ENCODE results near the gene LRFN2. TPM values are rescaled to one million over a fixed set of nuclear protein-coding genes. Genes with fewer than 3 reads are reported as not detected.

The LRFN2 gene
- total and polyA plus RNA-seq, 2 experiments from 2014 or later = 0.33 to 0.54 TPM

DNA sequence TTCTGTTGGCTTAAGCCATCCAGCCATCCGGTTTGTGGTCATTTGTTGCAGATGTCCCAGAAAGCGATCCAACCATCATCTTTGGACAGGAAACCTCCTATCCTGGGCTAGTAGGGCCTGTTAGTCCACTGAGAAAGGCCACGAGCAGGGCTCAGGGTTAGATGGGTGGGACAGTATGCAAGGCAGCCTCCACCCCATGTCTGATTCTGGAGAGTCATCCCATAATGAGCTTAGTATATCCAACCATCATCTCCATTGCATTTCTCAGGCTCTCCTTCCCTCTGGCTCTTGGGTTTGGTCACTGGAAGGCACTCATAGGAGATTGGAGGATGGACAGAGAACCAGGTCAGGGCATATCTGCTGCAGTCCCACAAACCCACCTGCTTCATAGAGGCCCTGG is 117.8 kb downstream of the LRFN2 start:
- H3K79me2 ChIP-seq = no peaks in the 10 kb centered on the region

GRCh38 chr6:40466986-40467539 is 120.1 kb downstream of the LRFN2 start:
- H3K79me2 ChIP-seq = no peaks in the 10 kb centered on the region
- no peak overlapping the region for H3K4me3 ChIP-seq
- no peak for DNase-seq (ENCODE audit: low spot score)
- H3K27me3 ChIP-seq = no peaks in the 10 kb centered on the region
- H3K9me2 ChIP-seq (replicated peaks; ENCODE audit: insufficient read depth) = no peaks in the 10 kb centered on the region
- no peak overlapping the region for H2AFZ ChIP-seq
- no peaks in the 10 kb centered on the region for H3K36me3 ChIP-seq (replicated peaks; ENCODE audit: insufficient read depth, low read depth)
- no peak overlapping the region for H3K27ac ChIP-seq
- TF ChIP-seq CTCF (IDR thresholded peaks at IDR 0.05; ENCODE audit: poor library complexity) (no peak), EZH2phosphoT487 (IDR thresholded peaks at IDR 0.05; ENCODE audit: low read depth, severe bottlenecking, unreplicated experiment) (no peak), EZH2 (IDR thresholded peaks at IDR 0.05; ENCODE audit: borderline replicate concordance) (no peak)
- H4K20me1 ChIP-seq (ENCODE audit: insufficient read depth, poor library complexity, severe bottlenecking) = no peaks in the 10 kb centered on the region
- H3K4me1 ChIP-seq (ENCODE audit: insufficient read depth) = no peaks in the 10 kb centered on the region
- 90% methylated on average over 3 of the region's 3 CpGs for WGBS (ENCODE audit: low lambda C conversion rate, missing lambda C conversion rate)
- no peaks in the 10 kb centered on the region for H3K9me3 ChIP-seq (ENCODE audit: low read depth)
- no peak overlapping the region for H3K4me2 ChIP-seq

More for the DNA sequence above, 117.8 kb downstream of the LRFN2 start:
- Histone ChIP-seq H2AFZ (no peak overlapping the region), H3K27ac (no peak overlapping the region), H4K20me1 (ENCODE audit: insufficient read depth, poor library complexity, severe bottlenecking) (no peaks in the 10 kb centered on the region), H3K4me2 (no peak overlapping the region), H3K9me2 (replicated peaks; ENCODE audit: insufficient read depth) (no peaks in the 10 kb centered on the region), H3K36me3 (replicated peaks; ENCODE audit: insufficient read depth, low read depth) (no peaks in the 10 kb centered on the region), H3K9me3 (ENCODE audit: low read depth) (no peaks in the 10 kb centered on the region), H3K4me3 (no peak overlapping the region), H3K4me1 (ENCODE audit: insufficient read depth) (no peaks in the 10 kb centered on the region), H3K27me3 (no peaks in the 10 kb centered on the region)
- no peak for TF ChIP-seq EZH2phosphoT487 (IDR thresholded peaks at IDR 0.05; ENCODE audit: low read depth, severe bottlenecking, unreplicated experiment)
- TF ChIP-seq CTCF (IDR thresholded peaks at IDR 0.05; ENCODE audit: poor library complexity) = no peak
- TF ChIP-seq EZH2 (IDR thresholded peaks at IDR 0.05; ENCODE audit: borderline replicate concordance) = no peak
- no peak for DNase-seq (ENCODE audit: low spot score)
- WGBS (ENCODE audit: low lambda C conversion rate, missing lambda C conversion rate) = 88% methylated on average over 3 of the region's 3 CpGs

- Histone ChIP-seq H3K79me2 (no peaks in the 10 kb centered on the region), H3K36me3 (replicated peaks; ENCODE audit: insufficient read depth, low read depth) (no peaks in the 10 kb centered on the region), H3K9me2 (replicated peaks; ENCODE audit: insufficient read depth) (no peaks in the 10 kb centered on the region), H3K9me3 (ENCODE audit: low read depth) (no peaks in the 10 kb centered on the region), H2AFZ (no peak overlapping the region), H4K20me1 (ENCODE audit: insufficient read depth, poor library complexity, severe bottlenecking) (no peaks in the 10 kb centered on the region), H3K27me3 (no peaks in the 10 kb centered on the region), H3K27ac (no peak overlapping the region), H3K4me1 (ENCODE audit: insufficient read depth) (no peaks in the 10 kb centered on the region), H3K4me3 (no peak overlapping the region), H3K4me2 (no peak overlapping the region)
- whole genome bisulfite sequencing (ENCODE audit: low lambda C conversion rate, missing lambda C conversion rate) = 69% methylated on average over 3 of the region's 3 CpGs
- no peak for DNase-seq (ENCODE audit: low spot score)
- TF ChIP-seq EZH2 (IDR thresholded peaks at IDR 0.05; ENCODE audit: borderline replicate concordance) (no peak), EZH2phosphoT487 (IDR thresholded peaks at IDR 0.05; ENCODE audit: low read depth, severe bottlenecking, unreplicated experiment) (no peak), CTCF (IDR thresholded peaks at IDR 0.05; ENCODE audit: poor library complexity) (no peak)
Measured at GRCh38 chr6:40461643-40462042, 125.5 kb downstream of the LRFN2 start.

Measured in hepatocyte (in vitro differentiated cells).